GM18909 (cell line): ENCODE data around the gene CREB3L1.
A peak's percentile ranks its signal among the peaks of the same experiment; 100 is the strongest.

ENCODE experiments used
- ATAC-seq: cut with Tn5 transposase; IDR thresholded peaks from one replicate; pipeline ENCODE4 v1.9.1; 2021; ENCODE audit warnings: mild to moderate bottlenecking; ENCODE audit not compliant: unreplicated experiment, poor library complexity

Gene CREB3L1, protein sequence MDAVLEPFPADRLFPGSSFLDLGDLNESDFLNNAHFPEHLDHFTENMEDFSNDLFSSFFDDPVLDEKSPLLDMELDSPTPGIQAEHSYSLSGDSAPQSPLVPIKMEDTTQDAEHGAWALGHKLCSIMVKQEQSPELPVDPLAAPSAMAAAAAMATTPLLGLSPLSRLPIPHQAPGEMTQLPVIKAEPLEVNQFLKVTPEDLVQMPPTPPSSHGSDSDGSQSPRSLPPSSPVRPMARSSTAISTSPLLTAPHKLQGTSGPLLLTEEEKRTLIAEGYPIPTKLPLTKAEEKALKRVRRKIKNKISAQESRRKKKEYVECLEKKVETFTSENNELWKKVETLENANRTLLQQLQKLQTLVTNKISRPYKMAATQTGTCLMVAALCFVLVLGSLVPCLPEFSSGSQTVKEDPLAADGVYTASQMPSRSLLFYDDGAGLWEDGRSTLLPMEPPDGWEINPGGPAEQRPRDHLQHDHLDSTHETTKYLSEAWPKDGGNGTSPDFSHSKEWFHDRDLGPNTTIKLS

DNA sequence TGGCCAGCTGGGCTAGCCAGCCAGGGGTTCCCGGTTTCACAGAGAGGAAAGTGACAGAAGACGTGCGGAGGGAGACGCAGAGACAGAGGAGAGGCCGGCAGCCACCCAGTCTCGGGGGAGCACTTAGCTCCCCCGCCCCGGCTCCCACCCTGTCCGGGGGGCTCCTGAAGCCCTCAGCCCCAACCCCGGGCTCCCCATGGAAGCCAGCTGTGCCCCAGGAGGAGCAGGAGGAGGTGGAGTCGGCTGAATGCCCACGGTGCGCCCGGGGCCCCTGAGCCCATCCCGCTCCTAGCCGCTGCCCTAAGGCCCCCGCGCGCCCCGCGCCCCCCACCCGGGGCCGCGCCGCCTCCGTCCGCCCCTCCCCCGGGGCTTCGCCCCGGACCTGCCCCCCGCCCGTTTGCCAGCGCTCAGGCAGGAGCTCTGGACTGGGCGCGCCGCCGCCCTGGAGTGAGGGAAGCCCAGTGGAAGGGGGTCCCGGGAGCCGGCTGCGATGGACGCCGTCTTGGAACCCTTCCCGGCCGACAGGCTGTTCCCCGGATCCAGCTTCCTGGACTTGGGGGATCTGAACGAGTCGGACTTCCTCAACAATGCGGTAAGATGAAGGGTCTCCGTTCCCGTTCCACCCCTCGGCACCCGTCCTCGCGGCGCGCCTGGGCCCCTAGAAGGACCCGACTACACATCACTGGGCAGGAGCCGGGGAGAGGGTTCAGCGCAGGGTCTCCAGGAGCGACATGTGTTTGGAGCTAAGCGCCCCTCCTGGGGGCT lies at the start of gene CREB3L1:
Gene CREB3L1, plus strand, starts transcription at position 41 of the 765 bp plus-strand sequence. Its CDS starts 450 bp downstream, at position 491.
- no peak for ATAC-seq

DNA sequence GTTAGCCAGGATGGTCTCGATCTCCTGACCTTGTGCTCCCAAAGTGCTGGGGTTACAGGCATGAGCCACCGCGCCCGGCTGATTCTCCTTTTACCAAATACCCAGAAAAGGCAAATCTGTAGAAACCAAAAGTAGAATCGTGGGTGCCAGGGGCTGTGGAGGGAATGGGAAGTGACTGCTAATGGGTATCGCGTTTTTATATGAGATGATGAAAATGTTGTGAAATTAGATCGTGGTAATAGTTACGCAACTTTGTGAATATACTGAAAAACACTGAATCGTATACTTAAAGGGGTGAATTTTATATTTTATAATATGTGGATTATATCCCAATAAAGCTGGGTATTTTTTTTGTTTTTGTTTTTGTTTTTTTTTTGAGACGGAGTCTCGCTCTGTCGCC lies 48.2 kb upstream of the CREB3L1 start:
- ATAC-seq, result no peak

DNA sequence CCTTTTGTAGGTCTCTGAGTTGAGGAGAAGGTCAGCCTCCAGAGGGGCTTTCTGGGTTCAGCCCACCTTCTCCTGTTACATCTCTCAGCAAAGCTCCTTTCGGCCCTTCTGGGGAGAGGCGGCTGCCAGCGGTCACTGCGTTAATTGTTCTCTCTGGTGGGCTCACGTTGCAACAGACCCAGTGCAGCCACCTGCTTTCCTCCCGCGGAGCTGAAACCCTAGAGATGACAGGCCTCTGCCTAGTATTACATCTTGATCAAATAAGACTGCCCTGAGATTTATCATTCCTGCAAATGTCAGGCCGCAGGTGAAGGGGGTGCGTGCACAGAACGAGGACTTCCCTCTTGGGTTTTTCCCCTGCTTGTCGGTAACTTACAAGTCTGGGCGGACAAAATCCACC lies 43.2 kb upstream of the CREB3L1 start:
- ATAC-seq, result no peak

DNA sequence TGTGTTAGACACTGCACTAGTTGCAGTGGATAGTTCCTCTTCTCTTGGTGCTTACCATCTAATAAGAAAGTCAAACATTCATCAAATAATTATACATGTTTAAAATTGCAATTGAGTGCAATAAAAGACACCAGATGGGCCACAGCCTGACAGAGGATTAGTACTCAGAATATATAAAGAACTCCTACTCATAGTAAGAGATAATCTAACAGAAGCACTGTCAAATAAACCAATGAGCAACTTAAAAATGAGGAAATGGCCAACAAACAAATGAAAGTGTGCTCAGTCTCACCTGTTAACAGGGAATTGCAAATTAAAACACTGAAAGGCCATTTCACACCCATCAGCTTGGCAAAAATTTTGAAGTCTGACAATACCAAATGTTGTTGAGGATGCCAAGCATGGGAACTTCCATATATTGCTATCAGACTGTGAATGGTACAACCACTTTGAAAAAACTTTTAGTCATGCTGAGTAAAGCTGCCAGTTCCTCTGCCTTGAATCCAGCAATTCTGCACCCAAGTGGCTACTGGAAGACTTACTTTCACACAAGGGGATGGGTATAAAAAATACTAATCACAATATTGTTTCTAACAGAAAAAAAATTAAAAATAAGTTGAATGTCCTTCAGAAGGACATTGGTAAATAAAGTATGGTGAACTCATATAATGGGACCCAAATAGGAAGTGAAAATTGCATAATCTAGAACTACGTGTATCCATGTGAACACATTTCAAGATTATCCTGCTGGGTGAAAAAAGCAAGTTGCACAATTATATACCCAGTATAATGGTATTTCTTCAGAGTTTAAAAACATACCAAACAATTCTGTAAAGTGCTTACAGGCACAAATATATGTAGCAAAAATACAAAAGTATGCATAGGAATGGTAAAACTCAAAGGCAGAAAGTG lies 41.4 kb upstream of the CREB3L1 start:
- ATAC-seq, result no peak

DNA sequence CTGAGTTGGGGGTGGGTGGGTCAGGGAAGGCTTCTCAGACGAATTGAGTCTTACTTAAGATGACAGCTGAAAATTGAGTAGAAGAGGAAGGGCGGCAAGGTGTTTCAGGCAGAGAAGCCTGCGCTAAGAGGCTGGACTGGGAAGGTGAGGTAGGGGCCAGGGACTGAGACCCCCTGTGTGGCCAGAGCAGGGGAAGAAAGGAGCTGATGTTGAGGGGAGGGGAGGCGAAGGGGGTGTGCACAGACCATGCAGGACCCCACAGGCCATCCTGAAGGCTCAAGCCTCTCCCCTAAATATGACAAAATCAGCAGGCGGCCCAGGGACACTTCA lies 40.6 kb upstream of the CREB3L1 start:
- no peak for ATAC-seq

DNA sequence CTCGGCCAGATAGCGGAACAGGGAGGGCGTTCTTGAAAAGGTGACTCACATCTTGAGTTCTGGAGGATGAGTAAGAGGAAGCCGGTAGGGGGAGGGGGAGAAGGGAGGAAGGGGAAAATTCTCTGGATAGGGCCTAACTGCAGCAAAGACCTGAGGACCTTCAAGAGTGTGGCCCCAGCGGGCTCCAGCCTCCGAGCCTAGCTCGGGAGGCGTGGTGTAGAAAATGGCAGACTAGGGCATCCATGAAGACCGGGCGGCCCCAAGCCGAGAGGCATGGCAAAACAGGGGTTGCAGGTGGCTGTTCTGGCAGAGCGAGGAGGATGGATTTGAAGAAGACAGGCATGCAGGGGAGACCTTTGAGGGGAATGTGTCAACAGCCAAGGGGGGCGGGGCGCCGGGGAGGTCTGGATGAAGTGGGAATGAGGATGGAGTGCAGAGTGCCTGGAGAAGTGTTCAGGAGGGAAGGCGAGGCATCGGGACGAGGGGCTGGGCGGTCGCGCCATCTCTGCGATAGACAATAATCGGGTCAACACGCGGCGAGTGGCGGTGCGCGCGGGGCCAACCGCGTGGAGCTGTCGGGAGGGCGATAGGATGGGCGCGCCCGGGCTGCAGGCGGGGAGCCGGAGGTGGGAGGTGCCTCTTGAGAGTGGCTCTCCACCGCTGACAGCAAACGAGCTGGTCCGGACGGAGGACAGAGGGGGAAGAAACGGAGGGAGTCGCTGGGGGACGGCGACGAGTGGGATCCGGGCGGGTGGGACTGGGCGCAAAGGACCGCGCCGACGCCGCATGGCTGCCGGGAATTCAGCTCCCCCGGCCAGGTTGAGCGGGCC lies 40.0 kb upstream of the CREB3L1 start:
- ATAC-seq, result no peak

DNA sequence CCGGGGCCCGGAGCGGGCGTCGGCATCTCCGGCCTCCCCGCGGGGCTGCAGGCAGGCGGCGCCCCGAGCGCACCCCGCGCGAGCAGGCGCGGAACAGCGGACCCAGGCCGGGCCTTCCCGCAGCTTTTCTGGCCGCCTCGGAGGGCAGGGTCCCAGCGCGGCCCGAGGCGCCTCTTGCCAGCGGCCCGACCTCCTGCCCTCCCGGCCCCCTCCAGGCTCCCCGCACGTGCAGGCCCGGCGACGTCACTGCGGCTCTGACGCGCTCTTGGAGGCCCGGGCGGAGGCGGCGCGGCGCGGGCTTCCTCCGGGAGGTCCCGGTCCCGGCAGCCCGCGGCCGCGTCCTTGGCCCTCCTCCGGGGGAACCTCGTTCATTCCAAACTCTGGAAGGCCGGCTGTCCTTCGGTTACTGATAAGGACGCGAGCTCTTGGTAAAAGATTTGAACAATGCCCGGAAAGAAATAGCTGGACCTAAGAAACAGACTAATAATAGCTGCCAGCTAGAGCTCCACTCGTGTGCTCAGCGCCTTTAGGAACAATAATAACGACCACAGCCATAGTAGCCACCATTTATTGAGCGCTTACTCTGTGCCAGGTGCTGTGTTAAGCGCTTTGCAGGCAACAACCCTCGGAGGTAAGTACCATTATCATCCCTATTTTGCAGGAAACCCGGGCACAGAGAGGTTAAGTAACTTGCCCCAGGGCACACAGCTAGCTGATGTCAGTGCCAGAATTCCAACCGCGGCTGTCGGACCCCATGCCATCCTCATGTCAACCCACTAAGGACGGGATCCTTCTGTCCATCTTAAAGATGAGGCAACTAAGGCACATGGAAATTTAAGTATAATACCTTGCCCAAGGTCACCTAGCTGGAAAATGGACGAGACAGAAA lies 39.1 kb upstream of the CREB3L1 start:
- no peak for ATAC-seq

DNA sequence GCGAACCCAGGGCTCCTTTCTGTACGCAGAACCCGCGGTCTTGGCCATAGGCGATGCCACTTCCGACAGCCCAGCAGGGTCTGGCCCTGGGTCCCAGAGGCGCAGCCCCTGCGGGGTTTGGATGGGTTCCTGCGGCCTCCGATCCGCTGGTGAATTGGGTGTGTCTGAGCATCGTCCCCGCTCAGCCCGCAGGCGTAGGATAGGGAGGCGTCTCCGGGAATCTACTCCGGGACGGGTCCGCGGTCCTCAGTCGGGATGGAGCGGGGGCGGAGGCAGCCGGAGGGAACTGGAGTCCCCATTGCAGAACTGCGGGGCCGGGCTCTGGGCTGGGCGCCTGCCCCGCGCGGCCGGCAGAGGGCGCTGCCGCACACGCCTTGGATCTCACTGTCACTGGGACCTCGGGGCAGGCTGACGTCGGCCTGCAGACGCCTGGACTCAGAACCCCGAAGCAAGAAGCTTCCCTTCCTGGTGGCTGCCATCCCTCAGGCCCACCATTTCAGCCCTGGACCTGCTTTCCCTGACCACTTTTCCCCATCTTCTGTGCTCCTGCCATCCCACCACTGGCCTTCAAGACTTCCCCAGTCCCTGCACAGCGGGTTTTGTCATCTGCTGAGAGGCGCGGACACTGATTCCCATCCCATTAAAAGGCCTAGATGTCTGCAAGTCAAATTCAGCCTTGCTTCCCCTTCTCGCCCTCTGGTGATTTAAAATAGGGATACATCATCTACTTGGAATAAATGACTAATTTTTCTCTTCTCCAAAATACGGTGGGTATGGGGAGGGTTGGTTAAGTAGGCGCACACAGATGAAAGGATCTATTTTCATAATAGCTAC lies 38.3 kb upstream of the CREB3L1 start:
- ATAC-seq, result peak; percentile 72

DNA sequence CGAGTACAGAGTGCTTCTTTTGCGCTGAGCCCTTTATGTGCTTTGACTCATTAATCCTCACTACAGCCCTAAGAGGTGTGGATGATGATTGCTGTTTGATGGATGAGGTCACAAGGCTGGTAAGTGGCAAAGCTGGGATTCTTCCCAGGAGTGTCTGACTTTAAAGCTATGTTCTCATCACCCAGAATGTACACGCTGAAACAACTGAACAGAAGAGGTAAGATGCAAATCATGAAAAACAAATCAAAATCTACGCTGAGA lies 37.7 kb upstream of the CREB3L1 start:
- ATAC-seq, result no peak

DNA sequence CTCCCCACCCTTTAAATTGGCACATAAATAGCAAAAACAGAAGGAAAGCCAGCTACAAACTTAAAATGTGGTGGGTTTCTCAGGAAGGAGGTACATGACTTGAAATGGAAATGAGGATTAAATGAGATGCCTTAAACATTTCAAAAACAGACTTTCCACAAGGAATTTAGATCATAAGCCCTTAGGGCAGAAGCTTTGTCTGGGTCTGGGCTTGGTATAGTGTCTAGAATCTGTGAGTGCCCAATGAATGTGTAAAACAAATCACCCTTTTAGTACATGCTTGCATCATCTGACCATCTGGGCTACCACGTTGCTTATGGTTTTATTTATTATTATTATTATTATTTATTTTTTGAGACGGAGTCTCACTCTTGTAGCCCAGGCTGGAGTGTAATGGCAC lies 37.1 kb upstream of the CREB3L1 start:
- ATAC-seq, result no peak

DNA sequence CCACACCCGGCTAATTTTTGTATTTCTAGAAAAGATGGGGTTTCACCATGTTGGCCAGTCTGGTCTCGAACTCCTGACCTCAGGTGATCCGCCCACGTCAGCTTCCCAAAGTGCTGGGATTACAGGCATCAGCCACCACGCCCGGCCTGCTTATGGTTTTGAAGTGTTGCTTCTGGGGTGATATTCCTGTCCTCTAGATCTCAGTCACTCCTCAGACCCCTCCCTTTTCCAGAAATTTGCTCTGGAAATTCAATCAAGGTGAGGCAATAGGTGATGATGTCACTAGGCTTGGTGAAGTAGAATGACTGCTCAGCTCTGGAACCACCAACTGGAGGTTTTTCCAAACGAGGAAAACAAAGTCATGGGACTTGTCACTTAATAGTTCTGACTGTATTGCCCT lies 36.6 kb upstream of the CREB3L1 start:
- ATAC-seq, result no peak

DNA sequence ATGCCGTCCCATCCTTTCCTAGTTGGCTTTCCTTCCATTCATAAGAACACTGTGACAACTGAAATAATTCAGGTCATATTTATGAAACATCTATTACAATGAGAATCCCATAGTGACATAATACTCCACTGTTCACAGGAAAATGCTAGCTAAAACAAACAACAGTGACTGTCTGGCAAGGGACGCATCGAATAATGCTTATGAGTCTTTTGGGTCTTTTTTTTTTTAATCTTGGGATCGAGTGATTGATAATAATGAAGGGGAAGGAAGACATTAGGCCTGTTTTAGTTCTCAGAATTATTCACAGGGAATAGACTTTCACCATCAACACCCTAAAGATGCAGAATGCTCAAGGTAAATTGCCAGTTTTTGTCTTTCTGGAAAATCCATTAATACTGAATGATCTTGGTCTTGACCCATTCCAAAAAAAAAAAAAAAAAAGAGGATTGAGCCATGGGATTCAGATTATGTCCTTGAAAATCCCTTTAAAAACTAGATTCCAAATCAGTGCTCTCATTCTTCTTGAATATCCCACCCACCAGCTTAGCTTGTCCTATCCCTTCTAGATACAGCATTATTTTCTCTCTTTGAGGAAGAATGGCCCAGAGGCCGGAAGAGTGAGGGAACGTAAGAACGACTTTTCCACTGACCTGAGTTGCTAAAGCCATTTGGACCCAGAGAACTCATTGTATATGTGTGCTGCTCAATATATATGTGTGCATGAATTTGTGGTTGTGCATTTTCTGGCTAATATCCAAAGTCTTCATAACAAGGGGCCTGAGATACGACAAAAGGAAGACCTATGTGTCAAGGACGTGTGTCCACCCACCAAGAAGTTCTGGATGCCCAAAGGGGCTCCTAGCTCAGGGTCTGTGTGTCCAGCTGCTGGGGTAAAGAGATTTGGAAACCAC lies 35.2 kb upstream of the CREB3L1 start:
- ATAC-seq, result no peak

DNA sequence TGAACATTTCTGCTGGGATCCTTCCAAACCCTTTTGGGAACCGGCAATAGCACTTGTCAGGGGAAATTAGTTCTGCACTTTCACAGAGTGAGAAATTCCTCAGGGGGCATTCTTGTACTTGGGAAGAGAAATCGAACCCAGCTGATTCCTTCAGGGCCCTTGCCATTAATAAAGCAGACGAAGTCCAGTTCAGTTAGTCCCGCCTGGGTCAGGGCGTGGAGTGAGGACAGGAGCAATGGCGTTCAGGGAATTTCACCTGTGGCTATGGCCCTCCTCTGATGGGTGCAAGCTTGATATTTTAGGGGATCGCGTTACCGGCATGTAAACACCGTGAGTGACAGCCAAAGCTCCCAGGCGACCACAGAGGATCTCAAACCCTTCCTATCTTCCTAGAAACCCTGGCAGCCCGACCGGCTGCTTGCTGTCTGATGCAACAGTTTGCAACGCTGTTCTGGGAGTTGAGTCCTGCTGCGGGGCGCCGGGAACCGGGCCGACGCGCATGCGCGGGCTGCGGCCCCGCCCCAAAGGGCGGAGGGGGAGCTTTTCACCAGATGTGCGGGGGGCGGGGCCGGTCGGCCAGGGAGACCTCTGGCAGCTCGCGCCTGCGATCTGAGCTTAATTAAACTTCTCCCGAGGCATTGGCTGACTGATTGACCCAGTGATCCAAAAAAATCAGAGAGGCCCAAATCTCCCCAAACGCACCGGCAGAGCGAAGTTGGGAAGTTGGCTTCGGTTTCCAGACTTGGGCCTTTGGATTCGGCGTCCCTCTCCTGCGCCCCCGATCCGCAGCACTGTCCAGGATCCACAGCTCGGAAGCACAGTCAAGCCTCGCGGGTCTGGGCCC lies 34.3 kb upstream of the CREB3L1 start:
- ATAC-seq, result peak; percentile 83

DNA sequence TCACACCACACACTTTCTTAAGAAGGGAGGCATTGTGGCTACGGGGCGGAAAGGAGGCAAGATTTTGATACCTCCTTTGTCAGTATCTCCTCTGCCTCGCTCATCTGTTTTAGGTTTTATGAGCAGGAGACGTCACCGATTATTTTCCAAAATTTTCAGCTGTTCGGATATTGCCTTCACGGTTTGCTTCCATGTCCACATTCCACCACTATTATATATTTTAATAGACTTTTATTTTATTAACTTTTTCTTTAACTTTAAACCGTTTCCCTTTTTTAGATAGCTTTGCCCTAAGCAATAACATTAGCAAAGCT lies 33.7 kb upstream of the CREB3L1 start:
- no peak for ATAC-seq

DNA sequence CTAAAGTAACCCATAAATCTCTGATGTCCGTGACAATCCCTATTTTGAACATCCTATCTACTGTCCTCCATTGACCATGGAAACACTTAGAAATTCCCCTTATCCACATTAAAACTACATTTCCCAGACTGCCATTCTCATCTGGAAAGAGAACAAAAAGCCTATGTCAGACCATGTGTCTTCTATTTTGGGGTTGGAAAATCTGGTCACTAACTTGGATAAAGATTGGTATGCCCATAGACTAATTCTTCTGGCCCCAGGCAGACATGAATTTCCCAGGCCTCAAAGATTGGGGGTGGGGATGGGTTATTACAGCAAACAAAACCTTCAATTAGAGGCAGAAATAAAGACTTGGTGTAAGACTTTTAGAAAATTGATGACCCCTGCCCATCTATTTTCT lies 30.9 kb upstream of the CREB3L1 start:
- no peak for ATAC-seq

DNA sequence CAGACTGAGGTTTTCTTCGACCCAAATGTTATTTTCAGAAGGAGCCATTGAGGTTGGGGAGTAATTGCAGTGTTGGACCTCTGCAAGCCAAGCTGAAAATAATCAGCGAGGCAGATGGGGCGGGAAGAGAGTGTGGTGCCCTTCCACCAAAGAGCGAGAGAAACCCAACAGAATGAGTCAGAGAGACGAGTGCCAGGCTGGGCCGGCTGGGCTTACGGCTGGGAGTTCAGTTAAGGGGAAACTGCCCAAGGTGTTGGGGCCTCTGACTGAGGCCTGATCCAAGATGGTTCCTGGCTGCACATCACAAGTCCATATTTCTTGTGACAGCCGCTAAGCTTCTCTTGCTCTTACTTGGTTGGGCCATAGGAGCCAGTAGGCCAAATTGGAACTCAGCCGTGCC lies 30.4 kb upstream of the CREB3L1 start:
- ATAC-seq, result no peak
